ENCODE data around the gene LGALS9. TPM values are rescaled to one million over a fixed set of nuclear protein-coding genes. Genes with fewer than 3 reads are reported as not detected.

LGALS9 gene
- total RNA-seq, 1 donor from 2014 or later: 0.54 TPM

DNA sequence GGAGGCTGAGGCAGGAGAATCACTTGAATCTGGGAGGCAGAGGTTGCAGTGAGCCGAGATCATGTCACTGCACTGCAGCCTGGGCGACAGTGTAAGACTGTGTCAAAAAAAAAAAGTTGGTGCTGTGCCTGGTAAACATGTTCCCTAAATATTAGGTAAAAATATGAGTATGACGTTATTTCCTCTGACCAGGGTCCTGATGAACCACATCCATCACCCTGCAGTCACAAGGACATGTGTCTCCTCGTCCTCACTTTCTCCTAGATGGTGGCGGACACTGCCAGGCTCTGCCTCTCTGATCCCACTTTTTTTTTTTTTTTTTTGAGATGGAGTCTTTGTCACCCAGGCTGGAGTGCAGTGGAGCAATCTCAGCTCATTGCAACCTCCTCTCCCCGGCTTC lies 28.7 kb downstream of the LGALS9 start:
- Mint-ChIP-seq H3K27me3 (ENCODE audit: insufficient read depth, low read depth) (peaks cover 6% of the 10 kb centered on the region), H3K9me3 (no peaks in the 10 kb centered on the region), H3K36me3 (no peaks in the 10 kb centered on the region), H3K4me3 (no peak overlapping the region), H3K27ac (no peak overlapping the region), H3K4me1 (no peaks in the 10 kb centered on the region)
- H3K27me3 ChIP-seq: no peaks in the 10 kb centered on the region
- H3K4me2 ChIP-seq: no peak overlapping the region
- no peak overlapping the region for H2AFZ ChIP-seq (replicated peaks)
- no peak overlapping the region for H3K4me3 ChIP-seq
- H3K9ac ChIP-seq: no peak overlapping the region
- no peak for DNase-seq (ENCODE audit: low spot score)
- H3K79me2 ChIP-seq (ENCODE audit: low read depth): no peaks in the 10 kb centered on the region
- H3K36me3 ChIP-seq: no peaks in the 10 kb centered on the region
- H3K4me1 ChIP-seq: no peaks in the 10 kb centered on the region
- no peaks in the 10 kb centered on the region for H3K9me3 ChIP-seq (ENCODE audit: low read depth)
- no peaks in the 10 kb centered on the region for H4K20me1 ChIP-seq (ENCODE audit: low read depth)
- no peaks in the 10 kb centered on the region for H3F3A ChIP-seq (ENCODE audit: low read depth)
- no peak overlapping the region for H3K27ac ChIP-seq
- TF ChIP-seq, protein P1, sequence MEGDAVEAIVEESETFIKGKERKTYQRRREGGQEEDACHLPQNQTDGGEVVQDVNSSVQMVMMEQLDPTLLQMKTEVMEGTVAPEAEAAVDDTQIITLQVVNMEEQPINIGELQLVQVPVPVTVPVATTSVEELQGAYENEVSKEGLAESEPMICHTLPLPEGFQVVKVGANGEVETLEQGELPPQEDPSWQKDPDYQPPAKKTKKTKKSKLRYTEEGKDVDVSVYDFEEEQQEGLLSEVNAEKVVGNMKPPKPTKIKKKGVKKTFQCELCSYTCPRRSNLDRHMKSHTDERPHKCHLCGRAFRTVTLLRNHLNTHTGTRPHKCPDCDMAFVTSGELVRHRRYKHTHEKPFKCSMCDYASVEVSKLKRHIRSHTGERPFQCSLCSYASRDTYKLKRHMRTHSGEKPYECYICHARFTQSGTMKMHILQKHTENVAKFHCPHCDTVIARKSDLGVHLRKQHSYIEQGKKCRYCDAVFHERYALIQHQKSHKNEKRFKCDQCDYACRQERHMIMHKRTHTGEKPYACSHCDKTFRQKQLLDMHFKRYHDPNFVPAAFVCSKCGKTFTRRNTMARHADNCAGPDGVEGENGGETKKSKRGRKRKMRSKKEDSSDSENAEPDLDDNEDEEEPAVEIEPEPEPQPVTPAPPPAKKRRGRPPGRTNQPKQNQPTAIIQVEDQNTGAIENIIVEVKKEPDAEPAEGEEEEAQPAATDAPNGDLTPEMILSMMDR (IDR thresholded peaks at IDR 0.05): no peak
- TF ChIP-seq EZH2 (IDR thresholded peaks at IDR 0.05) (no peak), EZH2phosphoT487 (IDR thresholded peaks at IDR 0.05) (no peak)

DNA sequence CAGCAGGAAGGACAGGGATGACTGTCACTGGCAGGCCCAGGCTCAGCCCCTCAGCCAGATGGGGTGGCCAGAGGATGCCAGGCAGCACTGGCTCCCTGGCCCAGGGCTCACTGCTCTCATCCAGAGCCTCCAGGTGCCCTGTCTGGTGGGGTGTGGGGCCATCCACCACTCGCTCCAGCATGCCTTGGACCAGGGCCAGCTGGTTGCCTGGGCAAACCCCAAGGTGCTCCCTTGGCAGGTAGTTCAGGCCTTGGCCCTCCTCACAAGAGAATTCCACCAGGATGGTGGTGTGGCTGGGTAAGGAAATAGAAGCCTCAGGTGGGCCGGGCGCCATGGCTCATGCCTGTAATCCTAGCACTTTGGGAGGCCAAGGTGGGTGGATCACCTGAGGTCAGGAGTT lies 29.4 kb downstream of the LGALS9 start:
- H3K9me3 ChIP-seq (ENCODE audit: low read depth): no peaks in the 10 kb centered on the region

DNA sequence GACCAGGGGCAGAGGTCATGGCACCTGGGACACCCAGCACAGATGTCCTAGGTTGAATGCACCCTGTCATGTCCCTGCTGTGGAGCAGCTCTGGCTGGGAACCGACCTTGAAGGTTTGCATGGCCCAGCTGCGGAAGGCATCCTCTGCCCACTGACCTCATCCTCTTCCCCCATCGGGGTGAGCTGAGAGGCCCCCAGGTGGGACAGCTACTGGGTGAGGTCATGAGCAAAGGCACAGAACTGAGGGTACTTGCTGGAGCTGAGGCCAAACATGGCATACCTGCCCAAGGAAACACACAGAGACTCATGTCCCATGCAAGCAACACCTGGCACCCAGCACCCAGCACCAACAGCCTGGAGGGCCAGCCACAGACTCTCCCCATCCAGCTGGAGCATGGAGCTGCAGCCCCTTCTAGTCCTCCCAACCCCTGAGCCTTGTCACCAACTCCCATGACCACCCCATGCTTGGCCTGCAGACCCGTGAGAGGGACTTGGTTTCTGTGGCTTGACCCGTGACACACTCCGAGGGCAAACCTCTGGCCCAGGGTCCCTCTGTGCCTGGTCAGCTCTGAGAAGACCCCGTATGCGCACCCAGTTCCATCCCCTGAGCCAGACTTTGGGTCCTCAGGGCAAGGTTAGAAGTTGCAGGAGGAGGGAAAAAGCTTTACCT lies 33.1 kb downstream of the LGALS9 start:
- H3K27me3 Mint-ChIP-seq (ENCODE audit: insufficient read depth, low read depth): peaks cover 8% of the 10 kb centered on the region

More for the DNA sequence above, 29.4 kb downstream of the LGALS9 start:
- Histone ChIP-seq H3K4me3 (no peak overlapping the region), H3K36me3 (no peaks in the 10 kb centered on the region), H4K20me1 (ENCODE audit: low read depth) (no peaks in the 10 kb centered on the region), H2AFZ (replicated peaks) (no peak overlapping the region), H3K9ac (no peak overlapping the region), H3K27me3 (no peaks in the 10 kb centered on the region), H3F3A (ENCODE audit: low read depth) (no peaks in the 10 kb centered on the region), H3K27ac (no peak overlapping the region), H3K4me2 (no peak overlapping the region), H3K79me2 (ENCODE audit: low read depth) (no peaks in the 10 kb centered on the region), H3K4me1 (no peaks in the 10 kb centered on the region)
- Mint-ChIP-seq H3K4me3 (no peak overlapping the region), H3K36me3 (no peaks in the 10 kb centered on the region), H3K27me3 (ENCODE audit: insufficient read depth, low read depth) (peaks cover 6% of the 10 kb centered on the region), H3K27ac (no peak overlapping the region), H3K4me1 (no peaks in the 10 kb centered on the region), H3K9me3 (no peaks in the 10 kb centered on the region)
- no peak for TF ChIP-seq EZH2phosphoT487 (IDR thresholded peaks at IDR 0.05)
- TF ChIP-seq, protein P1 (IDR thresholded peaks at IDR 0.05): no peak
- no peak for TF ChIP-seq EZH2 (IDR thresholded peaks at IDR 0.05)
- no peak for DNase-seq (ENCODE audit: low spot score)

More for the DNA sequence above, 33.1 kb downstream of the LGALS9 start:
- Histone ChIP-seq H3K4me2 (no peak overlapping the region), H3K36me3 (no peaks in the 10 kb centered on the region), H3K4me3 (no peak overlapping the region), H3K27ac (no peak overlapping the region), H3K9me3 (ENCODE audit: low read depth) (no peaks in the 10 kb centered on the region), H4K20me1 (ENCODE audit: low read depth) (no peaks in the 10 kb centered on the region), H3F3A (ENCODE audit: low read depth) (no peaks in the 10 kb centered on the region), H3K9ac (no peak overlapping the region), H3K79me2 (ENCODE audit: low read depth) (no peaks in the 10 kb centered on the region), H3K4me1 (no peaks in the 10 kb centered on the region), H2AFZ (replicated peaks) (no peak overlapping the region), H3K27me3 (no peaks in the 10 kb centered on the region)
- Mint-ChIP-seq H3K27ac (no peak overlapping the region), H3K4me1 (no peaks in the 10 kb centered on the region), H3K36me3 (no peaks in the 10 kb centered on the region), H3K9me3 (no peaks in the 10 kb centered on the region), H3K4me3 (no peak overlapping the region)
- no peak for DNase-seq (ENCODE audit: low spot score)
- TF ChIP-seq EZH2phosphoT487 (IDR thresholded peaks at IDR 0.05) (no peak), EZH2 (IDR thresholded peaks at IDR 0.05) (no peak)
- TF ChIP-seq, protein P1 (IDR thresholded peaks at IDR 0.05): no peak

Measured in neural progenitor cell (in vitro differentiated cells).